HL-60 (cell line): Measurements from ENCODE around the gene USF2.

Experiments used
- DNase-seq, 2 experiments: peaks; one replicate each; pipeline ENCODE4 v3.0.0-alpha.2; 2010 to 2020; ENCODE audit warnings: low read depth in 1 of 2, low spot score in 1 of 2
- H3K27ac ChIP-seq: fragments of 250-450 bp; sonication (Bioruptor Pico); replicated peaks from 2 replicates; pipeline ENCODE4 v1.5.1; 2020; ENCODE audit warnings: mild to moderate bottlenecking, moderate library complexity
- H3K27me3 ChIP-seq: fragments of 250-450 bp; sonication (Bioruptor Pico); 2 replicates; pipeline ENCODE4 v1.5.1; 2021; ENCODE audit warnings: mild to moderate bottlenecking, moderate library complexity; ENCODE audit not compliant: insufficient read depth, poor library complexity, severe bottlenecking
- H3K4me3 ChIP-seq: replicated peaks from 2 replicates; pipeline ENCODE4 v1.5.1; 2011; ENCODE audit warnings: mild to moderate bottlenecking, control low read depth, low read length; ENCODE audit not compliant: insufficient read depth
- GABPA ChIP-seq: IDR thresholded peaks from 2 replicates; pipeline ENCODE4 v1.6.1; 2012; ENCODE audit warnings: low read depth
- POLR2AphosphoS5 ChIP-seq: IDR thresholded peaks from 2 replicates; pipeline ENCODE4 v1.6.1; 2012; ENCODE audit warnings: low read depth
- SPI1 ChIP-seq: IDR thresholded peaks from 2 replicates; pipeline ENCODE4 v1.6.1; 2012; ENCODE audit warnings: low read depth, mild to moderate bottlenecking, borderline replicate concordance
- TF ChIP-seq, protein P1 (sequence below): IDR thresholded peaks from one replicate; pipeline ENCODE4 v1.5.1; 2011; ENCODE audit warnings: low read length, control low read depth, inconsistent platforms; ENCODE audit not compliant: insufficient read depth
- TF ChIP-seq, protein P2 (sequence below): IDR thresholded peaks from 2 replicates; pipeline ENCODE4 v1.6.1; 2012; ENCODE audit warnings: low read depth; ENCODE audit not compliant: insufficient replicate concordance

The USF2 gene

GRCh38 chr19:35296644-35297514 is 28.1 kb downstream of the USF2 start:
- Histone ChIP-seq H3K4me3 (no peak overlapping the region), H3K27me3 (no peaks in the 10 kb centered on the region), H3K27ac (no peak overlapping the region)
- TF ChIP-seq GABPA: no peak
- TF ChIP-seq, protein P1, sequence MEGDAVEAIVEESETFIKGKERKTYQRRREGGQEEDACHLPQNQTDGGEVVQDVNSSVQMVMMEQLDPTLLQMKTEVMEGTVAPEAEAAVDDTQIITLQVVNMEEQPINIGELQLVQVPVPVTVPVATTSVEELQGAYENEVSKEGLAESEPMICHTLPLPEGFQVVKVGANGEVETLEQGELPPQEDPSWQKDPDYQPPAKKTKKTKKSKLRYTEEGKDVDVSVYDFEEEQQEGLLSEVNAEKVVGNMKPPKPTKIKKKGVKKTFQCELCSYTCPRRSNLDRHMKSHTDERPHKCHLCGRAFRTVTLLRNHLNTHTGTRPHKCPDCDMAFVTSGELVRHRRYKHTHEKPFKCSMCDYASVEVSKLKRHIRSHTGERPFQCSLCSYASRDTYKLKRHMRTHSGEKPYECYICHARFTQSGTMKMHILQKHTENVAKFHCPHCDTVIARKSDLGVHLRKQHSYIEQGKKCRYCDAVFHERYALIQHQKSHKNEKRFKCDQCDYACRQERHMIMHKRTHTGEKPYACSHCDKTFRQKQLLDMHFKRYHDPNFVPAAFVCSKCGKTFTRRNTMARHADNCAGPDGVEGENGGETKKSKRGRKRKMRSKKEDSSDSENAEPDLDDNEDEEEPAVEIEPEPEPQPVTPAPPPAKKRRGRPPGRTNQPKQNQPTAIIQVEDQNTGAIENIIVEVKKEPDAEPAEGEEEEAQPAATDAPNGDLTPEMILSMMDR: no peak
- no peak for TF ChIP-seq SPI1
- DNase-seq: no peak

- Histone ChIP-seq H3K27ac (no peak overlapping the region), H3K4me3 (no peak overlapping the region), H3K27me3 (no peaks in the 10 kb centered on the region)
- TF ChIP-seq, protein P1: no peak
- no peak for TF ChIP-seq SPI1
- no peak for TF ChIP-seq POLR2AphosphoS5
- no peak for TF ChIP-seq GABPA
- TF ChIP-seq, protein P2, sequence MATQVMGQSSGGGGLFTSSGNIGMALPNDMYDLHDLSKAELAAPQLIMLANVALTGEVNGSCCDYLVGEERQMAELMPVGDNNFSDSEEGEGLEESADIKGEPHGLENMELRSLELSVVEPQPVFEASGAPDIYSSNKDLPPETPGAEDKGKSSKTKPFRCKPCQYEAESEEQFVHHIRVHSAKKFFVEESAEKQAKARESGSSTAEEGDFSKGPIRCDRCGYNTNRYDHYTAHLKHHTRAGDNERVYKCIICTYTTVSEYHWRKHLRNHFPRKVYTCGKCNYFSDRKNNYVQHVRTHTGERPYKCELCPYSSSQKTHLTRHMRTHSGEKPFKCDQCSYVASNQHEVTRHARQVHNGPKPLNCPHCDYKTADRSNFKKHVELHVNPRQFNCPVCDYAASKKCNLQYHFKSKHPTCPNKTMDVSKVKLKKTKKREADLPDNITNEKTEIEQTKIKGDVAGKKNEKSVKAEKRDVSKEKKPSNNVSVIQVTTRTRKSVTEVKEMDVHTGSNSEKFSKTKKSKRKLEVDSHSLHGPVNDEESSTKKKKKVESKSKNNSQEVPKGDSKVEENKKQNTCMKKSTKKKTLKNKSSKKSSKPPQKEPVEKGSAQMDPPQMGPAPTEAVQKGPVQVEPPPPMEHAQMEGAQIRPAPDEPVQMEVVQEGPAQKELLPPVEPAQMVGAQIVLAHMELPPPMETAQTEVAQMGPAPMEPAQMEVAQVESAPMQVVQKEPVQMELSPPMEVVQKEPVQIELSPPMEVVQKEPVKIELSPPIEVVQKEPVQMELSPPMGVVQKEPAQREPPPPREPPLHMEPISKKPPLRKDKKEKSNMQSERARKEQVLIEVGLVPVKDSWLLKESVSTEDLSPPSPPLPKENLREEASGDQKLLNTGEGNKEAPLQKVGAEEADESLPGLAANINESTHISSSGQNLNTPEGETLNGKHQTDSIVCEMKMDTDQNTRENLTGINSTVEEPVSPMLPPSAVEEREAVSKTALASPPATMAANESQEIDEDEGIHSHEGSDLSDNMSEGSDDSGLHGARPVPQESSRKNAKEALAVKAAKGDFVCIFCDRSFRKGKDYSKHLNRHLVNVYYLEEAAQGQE: no peak
- DNase-seq: no peak
These were observed 28.7 kb downstream of the USF2 start for GRCh38 chr19:35297515-35297848.

- no peaks in the 10 kb centered on the region for H3K27me3 ChIP-seq
- no peak overlapping the region for H3K27ac ChIP-seq
- H3K4me3 ChIP-seq: no peak overlapping the region
- TF ChIP-seq, protein P2: no peak
- TF ChIP-seq POLR2AphosphoS5 (no peak), SPI1 (no peak), GABPA (no peak)
- TF ChIP-seq, protein P1: no peak
- no peak for DNase-seq
These were observed 29.2 kb downstream of the USF2 start for GRCh38 chr19:35297922-35298321.

DNA sequence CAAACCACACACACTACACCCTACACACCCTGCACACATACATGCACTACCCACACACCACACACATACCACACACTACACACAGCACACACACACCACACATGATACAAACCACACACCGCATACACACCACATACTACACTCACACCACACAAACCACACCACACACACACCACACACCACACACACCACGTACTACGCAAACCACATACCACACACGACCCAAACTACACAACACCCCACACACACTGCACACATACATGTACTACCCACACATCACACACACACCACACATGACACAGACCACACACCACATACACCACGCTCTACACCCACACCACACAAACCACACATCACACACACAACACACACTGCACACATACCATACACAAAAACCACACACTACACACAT is 29.8 kb downstream of the USF2 start:
- Histone ChIP-seq H3K27ac (no peak overlapping the region), H3K27me3 (no peaks in the 10 kb centered on the region), H3K4me3 (no peak overlapping the region)
- no peak for DNase-seq
- TF ChIP-seq POLR2AphosphoS5: no peak
- no peak for TF ChIP-seq SPI1
- TF ChIP-seq, protein P1: no peak
- TF ChIP-seq, protein P2: no peak
- no peak for TF ChIP-seq GABPA
